ENCODE data around the gene RPL36AL. TPM values are rescaled to one million over a fixed set of nuclear protein-coding genes. Genes with fewer than 3 reads are reported as not detected.
"Not testable (repeated sequence)": the region's sequence is repeated elsewhere in the genome, so short reads cannot be mapped to it uniquely, and the experiment has no call there.

The RPL36AL gene
- total RNA-seq, 2 experiments from 2014 or later = 238 to 254 TPM

GRCh38 chr14:49633640-49634546, 13.5 kb upstream of the RPL36AL start:
- POLR2A ChIA-PET = interaction anchor here (0.6 to 8.0 kb wide), 21 partner anchors 10 to 568 kb away, joined by 3 to 102 read pairs (median 6); partner anchors contain the start of genes KLHDC2, LRR1, MGAT2 and NEMF
- Mint-ChIP-seq H3K27ac (peak overlapping the region; percentile 90), H3K4me1 (peaks cover 32% of the 10 kb centered on the region), H3K36me3 (peaks cover 21% of the 10 kb centered on the region), H3K27me3 (no peaks in the 10 kb centered on the region), H3K4me3 (peak overlapping the region; percentile 99), H3K9me3 (no peaks in the 10 kb centered on the region)
- ATAC-seq (ENCODE audit: low read depth) (peak; percentile 85), DNase-seq (peak; percentile 94)

- no peaks in the 10 kb centered on the region for H3K27me3 Mint-ChIP-seq
- H3K4me1 Mint-ChIP-seq = peaks cover 36% of the 10 kb centered on the region
- H3K9me3 Mint-ChIP-seq = no peaks in the 10 kb centered on the region
- peak overlapping the region; percentile 39 for H3K27ac Mint-ChIP-seq
- ATAC-seq (ENCODE audit: low read depth) (no peak), DNase-seq (no peak)
- POLR2A ChIA-PET = interaction anchor here (0.8 to 2.5 kb wide), 5 partner anchors 9 to 228 kb away, joined by 3 to 13 read pairs (median 10); partner anchors contain the start of genes LRR1 and RPS29
- peaks cover 24% of the 10 kb centered on the region for H3K36me3 Mint-ChIP-seq
- peak overlapping the region; percentile 97 for H3K4me3 Mint-ChIP-seq
These were observed 3.8 kb upstream of the RPL36AL start for GRCh38 chr14:49623941-49624839.

- no peaks in the 10 kb centered on the region for H3K9me3 Mint-ChIP-seq
- no peaks in the 10 kb centered on the region for H3K27me3 Mint-ChIP-seq
- DNase-seq (no peak), ATAC-seq (ENCODE audit: low read depth) (no peak)
- peaks cover 27% of the 10 kb centered on the region for H3K36me3 Mint-ChIP-seq
- peak overlapping the region; percentile 20 for H3K27ac Mint-ChIP-seq
- peak overlapping the region; percentile 97 for H3K4me3 Mint-ChIP-seq
- H3K4me1 Mint-ChIP-seq = peaks cover 36% of the 10 kb centered on the region
- POLR2A ChIA-PET = interaction anchor here (1.3 to 2.5 kb wide), 4 partner anchors 9 to 38 kb away, joined by 3 to 13 read pairs (median 10); partner anchors contain the start of genes LRR1 and RPS29
These were observed 3.0 kb upstream of the RPL36AL start for GRCh38 chr14:49623387-49623786.

- peaks cover 32% of the 10 kb centered on the region for H3K36me3 Mint-ChIP-seq
- peak overlapping the region; percentile 97 for H3K4me3 Mint-ChIP-seq
- DNase-seq (no peak), ATAC-seq (ENCODE audit: low read depth) (no peak)
- peaks cover 37% of the 10 kb centered on the region for H3K4me1 Mint-ChIP-seq
- POLR2A ChIA-PET = interaction anchor here (0.6 to 3.0 kb wide), 8 partner anchors 10 to 673 kb away, joined by 3 to 102 read pairs (median 14); partner anchors contain the start of genes DNAAF2, KLHDC2 and RPS29
- H3K9me3 Mint-ChIP-seq = no peaks in the 10 kb centered on the region
- H3K27ac Mint-ChIP-seq = peak overlapping the region; percentile 62
- H3K27me3 Mint-ChIP-seq = no peaks in the 10 kb centered on the region
These were observed 1.7 kb upstream of the RPL36AL start for GRCh38 chr14:49622022-49622607.

GRCh38 chr14:49621114-49621881, 872 bp upstream of the RPL36AL start:
- Mint-ChIP-seq H3K27ac (peak overlapping the region; percentile 62), H3K27me3 (no peaks in the 10 kb centered on the region), H3K4me3 (peak overlapping the region; percentile 97), H3K4me1 (peaks cover 36% of the 10 kb centered on the region), H3K9me3 (no peaks in the 10 kb centered on the region), H3K36me3 (peaks cover 27% of the 10 kb centered on the region)
- ATAC-seq (ENCODE audit: low read depth) = no peak
- DNase-seq = no peak
- POLR2A ChIA-PET = interaction anchor here (0.6 to 3.0 kb wide), 17 partner anchors 11 to 743 kb away, joined by 3 to 102 read pairs (median 9); partner anchors contain the start of genes DNAAF2, KLHDC2, LRR1 and NEMF

- peaks cover 28% of the 10 kb centered on the region for H3K36me3 Mint-ChIP-seq
- peak overlapping the region; percentile 94 for H3K27ac Mint-ChIP-seq
- POLR2A ChIA-PET = interaction anchor here (0.6 to 3.0 kb wide), 16 partner anchors 10 to 1239 kb away, joined by 3 to 102 read pairs (median 12); partner anchors contain the start of genes CDKL1, DNAAF2, KLHDC2 and LRR1
- H3K4me3 Mint-ChIP-seq = peak overlapping the region; percentile 97
- H3K27me3 Mint-ChIP-seq = no peaks in the 10 kb centered on the region
- DNase-seq (no peak), ATAC-seq (ENCODE audit: low read depth) (no peak)
- peaks cover 30% of the 10 kb centered on the region for H3K4me1 Mint-ChIP-seq
- H3K9me3 Mint-ChIP-seq = no peaks in the 10 kb centered on the region
These were observed 696 bp downstream of the RPL36AL start for GRCh38 chr14:49619730-49620129.

- peaks cover 29% of the 10 kb centered on the region for H3K4me1 Mint-ChIP-seq
- H3K9me3 Mint-ChIP-seq = not testable (repeated sequence)
- H3K36me3 Mint-ChIP-seq = peaks cover 30% of the 10 kb centered on the region
These were observed 1.2 kb downstream of the RPL36AL start for GRCh38 chr14:49619273-49619672.

GRCh38 chr14:49617852-49618519, 2.4 kb downstream of the RPL36AL start:
- H3K27ac Mint-ChIP-seq = peak overlapping the region; percentile 10
- H3K27me3 Mint-ChIP-seq = no peaks in the 10 kb centered on the region
- H3K36me3 Mint-ChIP-seq = peaks cover 35% of the 10 kb centered on the region
- ATAC-seq (ENCODE audit: low read depth) (no peak), DNase-seq (no peak)
- H3K4me3 Mint-ChIP-seq = peak overlapping the region; percentile 2
- no peaks in the 10 kb centered on the region for H3K9me3 Mint-ChIP-seq
- POLR2A ChIA-PET = interaction anchor here (0.5 to 1.7 kb wide), 3 partner anchors 15 to 19 kb away, joined by 3 to 7 read pairs (median 7); partner anchors contain the start of gene LRR1
- peaks cover 23% of the 10 kb centered on the region for H3K4me1 Mint-ChIP-seq

More at GRCh38 chr14:49619273-49619672, 1.2 kb downstream of the RPL36AL start:
- peak overlapping the region; percentile 31 for H3K27ac Mint-ChIP-seq
- not testable (repeated sequence) for DNase-seq; H3K27me3 Mint-ChIP-seq; ATAC-seq (ENCODE audit: low read depth)
- POLR2A ChIA-PET = interaction anchor here (1.2 to 3.0 kb wide), 6 partner anchors 10 to 1202 kb away, joined by 4 to 102 read pairs (median 45); partner anchors contain the start of genes DNAAF2, LRR1 and RPS29
- H3K4me3 Mint-ChIP-seq = peak overlapping the region; percentile 97

GRCh38 chr14:49615776-49616175, 4.7 kb downstream of the RPL36AL start:
- ATAC-seq (ENCODE audit: low read depth) = no peak
- no peaks in the 10 kb centered on the region for H3K9me3 Mint-ChIP-seq
- no peak overlapping the region for H3K27ac Mint-ChIP-seq
- peaks cover 19% of the 10 kb centered on the region for H3K4me1 Mint-ChIP-seq
- peaks cover 25% of the 10 kb centered on the region for H3K36me3 Mint-ChIP-seq
- DNase-seq = no peak
- no peak overlapping the region for H3K4me3 Mint-ChIP-seq
- no peaks in the 10 kb centered on the region for H3K27me3 Mint-ChIP-seq
- POLR2A ChIA-PET = interaction anchor here (1.4 kb wide), 1 partner anchor 17 kb away, joined by 3 read pairs; the partner anchor contains the start of gene LRR1

GRCh38 chr14:49614196-49614595, 6.2 kb downstream of the RPL36AL start:
- no peak overlapping the region for H3K4me3 Mint-ChIP-seq
- H3K27me3 Mint-ChIP-seq = no peaks in the 10 kb centered on the region
- H3K27ac Mint-ChIP-seq = no peak overlapping the region
- H3K9me3 Mint-ChIP-seq = no peaks in the 10 kb centered on the region
- DNase-seq (no peak), ATAC-seq (ENCODE audit: low read depth) (no peak)
- POLR2A ChIA-PET = interaction anchor here (0.8 kb wide), 1 partner anchor 28 kb away, joined by 3 read pairs; the partner anchor contains the start of gene RPS29
- H3K4me1 Mint-ChIP-seq = peaks cover 21% of the 10 kb centered on the region
- peaks cover 29% of the 10 kb centered on the region for H3K36me3 Mint-ChIP-seq

GRCh38 chr14:49612671-49613070, 7.8 kb downstream of the RPL36AL start:
- Mint-ChIP-seq H3K9me3 (no peaks in the 10 kb centered on the region), H3K36me3 (peaks cover 26% of the 10 kb centered on the region), H3K27ac (no peak overlapping the region), H3K4me3 (no peak overlapping the region), H3K27me3 (no peaks in the 10 kb centered on the region), H3K4me1 (peaks cover 16% of the 10 kb centered on the region)
- POLR2A ChIA-PET = interaction anchor here (6.1 kb wide), 1 partner anchor 8 kb away, joined by 38 read pairs; the partner anchor contains the start of genes MGAT2 and RPL36AL
- no peak for DNase-seq
- ATAC-seq (ENCODE audit: low read depth) = no peak

All from activated naive CD8-positive, alpha-beta T cell treated with anti-CD3 and anti-CD28 coated beads, Interleukin-2, amount 10 ng/mL, durations not matched to agents 7 days and 5 days (primary cell).